ENCODE results near the gene DSE. TPM values are rescaled to one million over a fixed set of nuclear protein-coding genes. Genes with fewer than 3 reads are reported as not detected.

Gene DSE
- total RNA-seq, 1 donor = 50.7 TPM

DNA sequence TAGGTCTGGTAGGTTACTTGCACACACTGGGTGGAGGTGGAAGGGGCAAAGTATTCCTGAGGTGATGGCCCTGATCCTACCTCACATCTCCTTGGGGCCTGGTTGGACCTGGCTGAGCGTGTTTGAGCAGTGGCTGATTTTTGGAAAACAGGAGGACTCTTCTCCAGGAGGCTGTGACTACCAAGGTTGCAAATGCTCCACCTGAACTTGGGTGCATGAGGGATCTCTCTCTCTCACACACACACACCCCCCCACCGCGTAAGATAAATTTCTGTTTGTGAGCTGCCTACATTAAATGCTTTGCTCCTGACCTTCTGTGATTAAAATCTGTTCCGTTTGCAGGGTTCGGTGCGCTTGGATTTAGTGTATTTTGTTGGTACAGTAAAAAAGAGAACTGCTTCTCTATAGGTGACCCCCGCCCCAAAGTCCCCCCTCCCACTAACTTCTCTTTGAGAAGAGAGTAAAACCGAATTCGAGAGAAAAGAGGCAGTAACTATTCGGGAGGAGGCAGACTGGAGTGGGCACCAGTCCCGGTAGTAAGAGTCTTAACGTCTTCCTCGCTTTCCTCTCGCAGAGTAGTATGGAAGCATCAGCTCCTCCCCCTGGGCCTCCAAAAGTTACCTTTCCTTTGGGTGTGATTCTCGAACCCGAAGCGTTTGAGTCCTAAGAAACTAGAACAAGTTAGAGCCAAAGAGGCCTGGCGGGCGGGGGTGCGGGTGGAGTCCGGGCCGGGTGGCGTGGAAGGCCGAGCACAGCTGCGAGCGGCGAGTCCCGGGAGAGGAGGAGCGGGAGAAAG, 585 bp upstream of the DSE start:
- TF ChIP-seq, protein P1, sequence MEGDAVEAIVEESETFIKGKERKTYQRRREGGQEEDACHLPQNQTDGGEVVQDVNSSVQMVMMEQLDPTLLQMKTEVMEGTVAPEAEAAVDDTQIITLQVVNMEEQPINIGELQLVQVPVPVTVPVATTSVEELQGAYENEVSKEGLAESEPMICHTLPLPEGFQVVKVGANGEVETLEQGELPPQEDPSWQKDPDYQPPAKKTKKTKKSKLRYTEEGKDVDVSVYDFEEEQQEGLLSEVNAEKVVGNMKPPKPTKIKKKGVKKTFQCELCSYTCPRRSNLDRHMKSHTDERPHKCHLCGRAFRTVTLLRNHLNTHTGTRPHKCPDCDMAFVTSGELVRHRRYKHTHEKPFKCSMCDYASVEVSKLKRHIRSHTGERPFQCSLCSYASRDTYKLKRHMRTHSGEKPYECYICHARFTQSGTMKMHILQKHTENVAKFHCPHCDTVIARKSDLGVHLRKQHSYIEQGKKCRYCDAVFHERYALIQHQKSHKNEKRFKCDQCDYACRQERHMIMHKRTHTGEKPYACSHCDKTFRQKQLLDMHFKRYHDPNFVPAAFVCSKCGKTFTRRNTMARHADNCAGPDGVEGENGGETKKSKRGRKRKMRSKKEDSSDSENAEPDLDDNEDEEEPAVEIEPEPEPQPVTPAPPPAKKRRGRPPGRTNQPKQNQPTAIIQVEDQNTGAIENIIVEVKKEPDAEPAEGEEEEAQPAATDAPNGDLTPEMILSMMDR (IDR thresholded peaks at IDR 0.05; ENCODE audit: insufficient read depth, low read length) = no peak
- DNase-seq (ENCODE audit: low read depth) = peak; percentile 13
- H3K4me3 ChIP-seq (ENCODE audit: low read depth, low read length) = peak overlapping the region; percentile 86

DNA sequence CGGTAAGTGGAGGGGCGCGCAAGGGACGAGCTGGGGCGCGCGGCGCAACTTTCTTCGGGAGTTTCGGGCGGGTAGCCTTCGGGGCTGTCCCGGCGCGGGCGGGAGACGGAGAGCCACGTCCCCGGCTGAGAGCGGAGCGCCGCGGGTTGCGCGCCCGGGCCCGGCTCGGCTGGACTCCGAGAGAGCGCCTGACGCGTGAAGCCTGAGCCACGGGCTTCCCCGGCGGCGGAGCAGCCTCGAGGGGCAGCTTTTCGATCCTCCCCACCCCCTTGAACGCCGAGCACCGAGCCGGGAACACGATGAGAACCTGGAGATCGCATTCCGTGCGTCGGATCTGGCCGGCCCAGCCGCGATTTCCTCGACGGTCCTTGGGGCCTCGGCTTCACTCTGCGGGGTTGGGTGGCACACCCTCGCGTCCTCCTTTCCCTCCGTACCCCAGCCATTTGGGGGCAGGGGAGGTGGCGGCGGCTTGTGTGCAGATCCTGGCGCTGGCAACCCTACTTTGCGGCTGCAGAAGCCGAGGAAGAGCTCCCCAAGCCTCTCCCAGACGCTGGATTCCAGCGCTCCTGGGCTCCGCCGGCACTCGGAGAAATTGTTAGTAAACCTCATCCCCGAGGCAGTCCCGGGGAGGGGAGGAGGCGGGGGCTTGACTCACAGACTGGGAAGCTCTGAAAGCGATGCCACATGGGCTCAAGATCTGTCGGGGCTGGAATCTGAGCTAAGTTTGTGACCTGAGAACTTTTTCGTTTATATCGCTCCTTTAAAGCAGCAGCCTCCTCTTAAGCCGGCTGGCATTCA, 572 bp downstream of the DSE start:
- peak; percentile 89 for DNase-seq (ENCODE audit: low read depth)

DNA sequence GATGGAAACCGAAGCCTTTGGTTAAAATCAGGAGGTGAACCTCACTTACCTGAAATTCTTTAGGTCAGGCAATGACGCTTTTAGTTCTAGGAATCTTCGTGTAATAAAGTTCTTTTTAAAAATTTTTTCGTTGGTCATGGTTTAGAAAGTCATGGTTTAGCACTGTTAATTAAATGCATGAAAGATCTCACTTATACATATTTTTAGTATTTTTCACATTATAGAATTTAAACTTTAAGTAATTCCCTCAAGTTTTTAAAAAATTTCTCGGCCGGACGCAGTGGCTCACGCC, 1.1 kb downstream of the DSE start:
- DNase-seq (ENCODE audit: low read depth) = no peak
- TF ChIP-seq, protein P1 (IDR thresholded peaks at IDR 0.05; ENCODE audit: insufficient read depth, low read length) = no peak
- H3K4me3 ChIP-seq (ENCODE audit: low read depth, low read length) = peak overlapping the region; percentile 86

More for the DNA sequence above, 572 bp downstream of the DSE start:
- TF ChIP-seq, protein P1 (IDR thresholded peaks at IDR 0.05; ENCODE audit: insufficient read depth, low read length) = no peak
- H3K4me3 ChIP-seq (ENCODE audit: low read depth, low read length) = peak overlapping the region; percentile 86

DNA sequence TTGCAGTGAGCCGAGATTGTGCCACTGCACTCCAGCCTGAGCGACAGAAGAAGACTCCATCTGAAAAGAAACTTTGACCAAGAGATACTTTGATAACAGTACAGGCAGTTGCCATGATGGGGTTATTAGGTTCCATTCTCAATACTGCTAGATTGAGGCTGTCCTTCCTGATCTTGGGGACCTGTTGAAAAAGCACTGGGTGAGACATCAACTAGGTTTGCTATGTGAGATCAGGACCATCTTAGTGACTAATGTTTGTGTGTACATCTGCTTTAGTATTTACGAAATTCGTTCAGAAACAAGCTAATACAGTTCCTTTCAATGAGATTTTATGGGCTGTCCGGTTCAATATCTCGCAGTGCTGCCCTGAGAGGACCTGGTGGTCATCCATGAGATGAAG, 2.6 kb downstream of the DSE start:
- no peak for DNase-seq (ENCODE audit: low read depth)
- H3K4me3 ChIP-seq (ENCODE audit: low read depth, low read length) = no peak overlapping the region

DNA sequence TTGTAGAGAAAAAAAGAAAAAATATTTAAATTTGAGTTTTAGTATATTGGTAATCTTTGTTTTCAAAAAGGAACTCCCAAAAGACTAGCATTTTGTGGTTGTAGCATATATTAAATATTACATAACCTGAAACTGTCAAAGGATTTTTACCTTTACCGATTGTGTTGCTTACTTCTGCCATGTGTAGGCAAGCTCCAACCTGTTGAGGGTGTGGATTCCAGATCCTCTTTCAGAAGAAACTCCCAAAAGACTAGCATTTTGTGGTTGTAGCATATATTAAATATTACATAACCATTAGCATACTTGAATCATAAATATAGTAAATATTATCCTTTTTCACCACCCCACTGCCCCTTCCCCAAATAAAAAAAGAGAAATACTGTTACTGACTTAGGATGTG, 3.2 kb downstream of the DSE start:
- no peak for DNase-seq (ENCODE audit: low read depth)
- H3K4me3 ChIP-seq (ENCODE audit: low read depth, low read length) = no peak overlapping the region
- TF ChIP-seq, protein P1 (IDR thresholded peaks at IDR 0.05; ENCODE audit: insufficient read depth, low read length) = no peak

More for the DNA sequence above, 2.6 kb downstream of the DSE start:
- TF ChIP-seq, protein P1 (IDR thresholded peaks at IDR 0.05; ENCODE audit: insufficient read depth, low read length) = no peak

DNA sequence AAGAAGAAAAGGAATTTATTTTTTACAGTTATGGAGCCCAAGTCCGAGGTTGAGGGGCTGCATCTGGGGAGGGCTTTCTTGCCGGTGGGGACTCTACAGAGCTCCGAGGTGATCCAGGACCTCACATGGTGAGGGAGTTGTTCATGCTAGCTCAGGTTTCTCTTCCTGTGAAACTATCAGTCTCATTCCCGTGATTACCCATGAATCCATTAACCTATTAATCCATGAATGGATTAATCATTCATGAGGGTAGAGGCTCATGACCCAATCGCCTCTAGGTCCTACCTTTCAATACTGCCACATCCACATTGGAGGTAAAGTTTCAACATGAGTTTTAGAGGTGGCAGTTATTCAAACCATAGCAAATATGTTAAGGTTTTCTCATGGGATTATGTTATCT, 3.8 kb downstream of the DSE start:
- H3K4me3 ChIP-seq (ENCODE audit: low read depth, low read length) = no peak overlapping the region
- TF ChIP-seq, protein P1 (IDR thresholded peaks at IDR 0.05; ENCODE audit: insufficient read depth, low read length) = no peak
- no peak for DNase-seq (ENCODE audit: low read depth)

Data from fibroblast of the aortic adventitia (primary cell).